ENCODE results near the gene SPATA13.
A peak's percentile ranks its signal among the peaks of the same experiment; 100 is the strongest.

SPATA13 gene

DNA sequence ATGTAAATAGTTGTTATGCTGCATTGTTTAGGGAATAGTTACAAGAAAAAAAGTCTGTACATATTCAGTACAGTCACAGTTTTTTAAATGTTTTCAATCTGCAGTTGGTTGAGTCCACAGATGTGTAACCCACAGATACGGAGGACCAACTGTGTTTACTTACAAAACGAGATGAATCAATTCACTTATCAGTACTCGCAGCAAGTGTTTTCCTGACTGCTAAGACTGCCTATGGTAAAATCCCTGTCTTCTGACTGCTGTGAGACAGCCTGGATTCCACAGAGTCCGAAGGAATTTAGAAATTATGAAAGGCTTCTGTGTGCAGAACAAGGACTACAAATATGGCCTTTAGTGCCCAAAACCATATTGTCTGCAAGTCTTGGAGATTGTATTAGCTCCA lies 103.1 kb downstream of the SPATA13 start:
- DNase-seq, result no peak

DNA sequence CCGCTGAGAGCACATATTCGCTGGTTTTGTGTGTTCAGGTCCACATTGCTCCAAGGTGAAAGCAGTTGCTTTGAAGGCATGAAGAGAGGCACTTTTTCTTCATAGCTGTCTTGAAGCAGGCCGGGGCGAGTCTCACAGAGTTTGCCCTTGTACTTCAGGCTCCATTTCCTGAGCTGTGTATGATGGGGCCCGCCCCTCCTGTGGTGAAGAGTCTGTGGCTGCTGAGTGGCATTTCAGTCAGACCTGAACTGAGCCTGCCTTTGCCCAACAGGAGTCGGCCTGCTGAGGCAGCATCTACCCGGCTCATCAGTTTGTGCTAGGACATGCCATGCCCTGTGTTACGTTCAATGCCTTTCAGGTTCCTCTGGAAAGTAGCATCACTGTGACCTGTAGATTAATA lies 104.5 kb downstream of the SPATA13 start:
- DNase-seq, result peak; percentile 57

DNA sequence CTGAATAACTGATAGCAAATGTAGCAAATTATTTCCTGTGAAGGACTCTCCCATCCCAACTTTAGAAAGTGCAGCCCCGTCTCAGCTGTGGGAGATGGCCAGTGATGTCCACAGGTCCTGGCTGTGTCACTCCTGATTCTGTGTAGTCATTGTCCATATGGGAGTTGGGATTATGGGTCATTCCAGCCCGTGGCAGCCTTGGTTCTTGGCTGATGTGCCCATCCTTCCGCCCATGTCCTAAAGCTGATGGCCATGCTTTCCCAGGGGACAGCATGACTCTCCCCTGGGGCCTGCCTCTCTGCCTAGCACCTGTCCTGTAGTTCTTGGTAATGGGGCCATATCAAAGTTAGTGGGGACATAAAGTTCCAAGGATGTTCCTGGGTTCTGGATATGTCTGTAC lies 104.9 kb downstream of the SPATA13 start:
- DNase-seq, result no peak

DNA sequence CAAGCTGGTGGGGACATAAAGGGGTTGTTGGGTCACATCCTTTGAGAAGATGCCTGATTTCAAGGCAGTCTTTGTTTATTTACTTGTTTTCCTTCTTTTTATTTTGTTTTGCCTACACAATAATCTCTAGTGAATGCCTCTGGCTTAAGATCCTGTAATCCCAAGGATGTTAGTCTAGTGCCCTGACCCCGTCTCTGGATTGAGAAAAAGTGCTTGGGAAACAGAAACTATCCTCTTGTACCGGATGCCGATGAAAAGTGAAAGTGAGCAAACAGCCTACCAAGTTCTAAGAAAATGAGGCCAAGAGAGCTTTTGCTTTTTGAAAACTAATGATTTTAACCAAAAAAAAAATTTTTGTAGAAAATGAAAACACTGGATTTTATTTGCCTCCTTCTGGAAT lies 106.8 kb downstream of the SPATA13 start:
- no peak for DNase-seq

- DNase-seq, result no peak
Measured at GRCh38 chr13:24267801-24268200, 107.3 kb downstream of the SPATA13 start.

GRCh38 chr13:24269821-24270220 lies 109.3 kb downstream of the SPATA13 start:
- no peak for DNase-seq

GRCh38 chr13:24270639-24271141 lies 110.2 kb downstream of the SPATA13 start:
- no peak for DNase-seq

GRCh38 chr13:24271231-24271600 lies 110.7 kb downstream of the SPATA13 start:
- DNase-seq, result no peak

GRCh38 chr13:24271601-24272451 lies 111.3 kb downstream of the SPATA13 start:
- no peak for DNase-seq

DNA sequence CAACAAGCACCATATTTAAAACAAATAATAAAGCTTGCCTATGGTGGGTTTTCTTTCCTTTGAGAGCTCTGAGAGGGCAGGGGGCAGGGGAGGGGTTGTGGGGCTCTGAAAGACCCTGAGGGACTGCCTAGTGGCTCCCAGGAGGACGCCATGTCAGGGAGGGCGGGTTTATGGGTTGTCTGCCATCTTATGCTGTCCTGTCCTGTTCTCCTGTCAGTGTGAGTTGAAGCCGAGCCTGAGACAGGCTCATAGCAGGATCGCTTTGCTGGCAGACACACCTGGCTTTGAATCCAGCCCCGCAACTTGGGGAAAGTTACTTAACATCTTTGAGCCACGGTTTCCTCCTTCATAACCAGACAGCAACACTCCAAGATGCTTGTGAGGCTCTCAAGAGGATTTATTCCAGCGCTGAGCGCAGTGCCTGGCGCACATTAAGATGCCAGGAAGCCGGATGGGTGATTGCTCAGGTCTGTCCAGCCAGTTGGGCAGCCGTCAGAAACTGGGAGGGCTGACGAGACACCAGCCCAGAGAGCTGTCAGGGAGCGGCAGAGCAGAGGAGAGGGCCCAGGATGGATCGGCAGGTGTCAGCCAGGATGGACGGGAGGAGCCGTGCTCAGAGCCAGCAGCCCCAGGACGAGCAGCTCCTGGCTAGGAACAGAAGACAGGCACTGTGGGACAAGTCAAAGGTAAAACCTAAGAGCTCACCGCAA lies 112.1 kb downstream of the SPATA13 start:
- no peak for DNase-seq

GRCh38 chr13:24273926-24274325 lies 113.4 kb downstream of the SPATA13 start:
- DNase-seq, result no peak

- peak; percentile 52 for DNase-seq
Measured at GRCh38 chr13:24274452-24275021, 114.0 kb downstream of the SPATA13 start.

DNA sequence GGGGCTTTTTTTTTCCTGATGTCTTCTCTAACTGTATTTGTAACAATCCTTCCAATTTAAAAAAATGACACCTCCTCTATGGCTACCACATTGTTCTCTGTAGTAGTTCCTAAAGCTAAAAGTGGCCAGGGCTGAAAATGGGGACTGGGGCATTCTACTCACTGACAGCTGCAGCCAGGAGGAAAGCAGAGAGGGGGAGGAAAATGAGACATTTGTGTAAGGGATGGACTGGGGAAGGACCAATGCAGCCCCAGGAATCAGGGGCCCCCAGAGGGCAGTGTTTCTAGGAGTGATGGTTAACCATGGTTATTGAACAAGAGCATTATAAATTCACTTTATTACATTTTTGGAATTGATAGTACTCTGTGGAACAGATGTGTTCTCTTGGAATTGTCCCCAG lies 114.5 kb downstream of the SPATA13 start:
- DNase-seq, result no peak

- DNase-seq, result no peak
Measured at GRCh38 chr13:24276306-24276705, 115.8 kb downstream of the SPATA13 start.

DNA sequence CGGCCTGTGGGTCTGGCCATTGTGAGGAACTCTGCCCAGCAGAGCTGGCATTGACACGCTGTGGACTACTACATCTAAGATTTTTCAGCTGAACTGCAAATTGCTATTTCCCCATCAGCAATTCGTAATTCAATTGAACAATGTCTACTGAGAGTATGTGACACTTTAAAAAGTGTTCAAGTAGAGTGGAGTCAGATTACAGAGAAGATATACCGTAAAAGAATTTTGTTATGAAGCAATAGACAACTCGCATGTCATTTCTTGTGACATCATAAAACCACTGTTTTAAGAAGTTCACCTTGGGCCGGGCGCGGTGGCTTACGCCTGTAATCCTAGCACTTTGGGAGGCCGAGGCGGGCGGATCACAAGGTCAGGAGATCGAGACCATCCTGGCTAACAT lies 116.3 kb downstream of the SPATA13 start:
- DNase-seq, result no peak

DNA sequence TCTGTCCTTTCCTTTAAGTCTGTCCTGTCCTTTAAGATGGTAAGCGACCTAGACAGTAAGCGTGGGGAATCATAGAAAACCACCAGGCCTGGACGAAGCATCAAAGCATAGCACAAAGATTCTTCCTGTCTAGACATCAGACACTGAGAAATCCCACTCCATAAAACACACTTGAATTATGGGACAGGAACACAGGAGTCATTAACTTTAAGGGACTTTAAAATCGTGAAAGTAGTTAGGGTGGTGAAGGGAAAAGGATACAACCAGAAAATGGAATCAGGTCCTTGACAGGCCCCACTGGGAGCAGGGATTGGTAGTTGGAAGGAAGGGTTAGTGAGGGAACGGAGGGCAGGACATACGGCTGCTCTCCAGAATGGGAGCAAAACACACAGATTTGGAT lies 117.2 kb downstream of the SPATA13 start:
- DNase-seq, result no peak

GRCh38 chr13:24279327-24280110 lies 119.0 kb downstream of the SPATA13 start:
- DNase-seq, result no peak

GRCh38 chr13:24280720-24281119 lies 120.2 kb downstream of the SPATA13 start:
- no peak for DNase-seq

DNA sequence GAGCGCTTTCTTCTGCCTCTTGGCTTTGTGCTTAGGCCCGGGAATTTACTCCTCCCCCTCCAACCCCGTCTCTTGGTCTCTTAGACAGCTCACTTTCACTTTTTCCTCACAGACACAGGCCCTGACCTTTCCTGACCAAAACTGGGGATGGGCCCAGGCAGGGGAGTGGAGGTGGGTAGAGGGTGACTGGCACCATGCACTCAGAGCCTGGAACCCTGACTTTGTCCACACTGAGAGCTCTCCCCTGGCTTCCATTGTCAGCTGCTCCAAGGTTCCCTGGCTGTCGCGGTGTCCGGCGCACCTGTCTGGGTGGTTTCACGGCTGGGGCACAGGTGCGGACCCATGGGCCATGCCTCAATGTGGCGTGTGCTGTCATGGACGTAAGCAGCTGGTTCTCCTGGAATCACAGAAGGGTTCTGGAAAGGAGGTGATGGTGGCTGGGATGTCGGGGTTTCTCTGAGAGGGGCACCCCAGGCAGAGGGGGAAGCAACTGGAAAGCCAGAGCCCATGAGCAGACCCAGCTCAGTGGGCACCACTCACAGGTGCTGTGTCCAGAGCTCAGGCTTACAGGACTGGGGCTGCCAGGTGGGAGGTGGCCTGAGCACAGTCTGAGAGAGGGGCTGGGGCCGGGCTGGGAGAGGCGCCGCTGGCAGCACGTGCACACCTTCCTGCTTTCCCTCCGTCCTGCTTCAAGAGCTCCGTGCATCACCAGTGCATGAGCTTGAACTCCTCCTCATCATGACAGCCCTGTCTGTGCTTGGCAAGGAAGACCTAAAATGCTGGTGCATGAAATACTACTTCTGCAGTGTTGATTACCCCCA lies 120.9 kb downstream of the SPATA13 start:
- DNase-seq, result no peak

DNA sequence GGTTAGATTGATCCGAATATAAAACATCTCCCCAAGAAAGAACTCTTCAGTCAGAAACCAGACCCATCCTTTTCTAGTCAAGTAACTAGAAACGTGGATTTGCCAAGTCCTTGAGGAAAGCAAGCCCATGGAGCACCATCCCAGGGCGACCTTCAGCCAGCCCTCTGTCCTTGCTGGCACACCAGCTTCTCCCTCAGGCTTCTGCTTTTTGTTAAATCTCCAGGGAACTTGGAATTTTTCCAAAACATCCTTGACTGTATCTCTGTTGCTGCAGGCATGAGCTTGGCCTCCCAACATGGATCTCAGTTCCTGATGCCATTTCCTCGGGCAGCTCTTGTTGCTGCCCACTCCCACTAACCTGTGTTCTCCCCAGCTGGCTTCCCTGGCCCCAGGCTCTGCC lies 121.7 kb downstream of the SPATA13 start:
- DNase-seq, result no peak

DNA sequence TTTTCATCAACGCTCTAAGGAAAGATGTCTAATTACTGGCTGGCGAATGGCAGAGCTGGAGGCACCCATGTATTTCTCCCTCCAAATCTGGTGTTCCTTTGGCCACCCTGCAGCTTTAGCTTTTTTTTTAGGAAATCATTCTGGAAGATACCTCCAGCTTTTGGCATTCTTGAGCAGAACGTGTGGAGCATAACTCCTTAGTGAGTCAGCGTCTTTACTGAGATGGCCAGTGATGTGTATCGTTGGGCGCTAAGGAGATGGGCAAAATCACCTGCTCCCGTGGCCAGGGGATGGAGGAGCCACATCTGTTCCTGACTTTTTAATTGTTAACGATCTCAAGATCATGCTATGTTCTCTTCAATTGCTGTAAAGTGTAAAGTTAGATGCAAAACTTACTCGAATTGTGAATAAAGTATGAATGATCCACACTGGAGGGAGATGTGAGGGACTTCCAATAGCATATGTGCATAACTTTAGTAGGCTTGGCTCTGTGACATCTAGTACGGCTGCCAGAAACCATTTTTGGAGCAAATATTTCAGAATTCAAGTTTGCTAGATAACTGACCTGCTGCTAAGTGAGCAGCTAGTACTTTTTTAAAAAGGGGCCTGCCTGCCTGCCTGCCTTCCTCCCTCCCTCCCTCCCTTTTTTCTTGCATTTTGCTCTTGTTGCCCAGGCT lies 124.5 kb downstream of the SPATA13 start:
- no peak for DNase-seq

DNA sequence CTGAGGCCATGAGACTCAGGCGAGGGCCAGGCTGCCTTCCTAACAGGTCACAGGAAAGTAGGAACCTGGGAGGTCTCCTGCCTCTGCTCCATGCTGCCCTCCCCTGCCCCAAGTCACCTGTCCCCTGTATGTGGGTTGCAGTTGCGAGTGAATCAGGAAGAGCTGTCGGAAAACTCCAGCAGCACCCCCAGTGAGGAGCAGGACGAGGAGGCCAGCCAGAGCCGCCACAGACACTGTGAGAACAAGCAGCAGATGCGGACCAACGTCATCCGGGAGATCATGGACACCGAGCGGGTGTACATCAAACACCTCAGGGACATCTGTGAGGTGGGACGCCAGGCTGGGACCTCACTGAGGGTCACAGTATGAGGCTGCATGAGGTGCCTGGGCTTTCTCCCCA lies 126.1 kb downstream of the SPATA13 start:
- no peak for DNase-seq
